SK-N-SH treated with all-trans-retinoic acid at 6 μM for 48 hours (cell line): ENCODE data around the gene GCN1.

Source experiments
- ATAC-seq: fragments of 200-7000 bp; cut with Tn5 transposase; 3 replicates; pipeline ENCODE4 v1.9.1; 2020; ENCODE audit warnings: mild to moderate bottlenecking, moderate library complexity
- ARNTL ChIP-seq: fragments of 450-650 bp; formaldehyde crosslinking; IDR thresholded peaks from 2 replicates; pipeline ENCODE4 v1.5.0; 2020; ENCODE audit warnings: low read depth, mild to moderate bottlenecking, moderate library complexity, borderline replicate concordance
- BACH2 ChIP-seq: fragments of 250-450 bp; sonication (Bioruptor Pico); IDR thresholded peaks from 2 replicates; pipeline ENCODE4 v1.9.0; 2021; ENCODE audit warnings: mild to moderate bottlenecking, borderline replicate concordance
- CSDC2 ChIP-seq: fragments of 250-450 bp; sonication (Bioruptor Pico); IDR thresholded peaks from 2 replicates; pipeline ENCODE4 v1.5.0; 2020; ENCODE audit warnings: mild to moderate bottlenecking, moderate library complexity
- ESRRG ChIP-seq: fragments of 250-450 bp; sonication (Bioruptor Pico); IDR thresholded peaks from 2 replicates; pipeline ENCODE4 v1.6.1; 2021; ENCODE audit warnings: mild to moderate bottlenecking
- GLIS3 ChIP-seq: fragments of 250-450 bp; sonication (Bioruptor Pico); IDR thresholded peaks from 2 replicates; pipeline ENCODE4 v1.5.0; 2020; ENCODE audit warnings: mild to moderate bottlenecking, moderate library complexity
- ISL1 ChIP-seq: fragments of 250-450 bp; sonication (Bioruptor Pico); IDR thresholded peaks from 2 replicates; pipeline ENCODE4 v2.1.2; 2022; ENCODE audit warnings: mild to moderate bottlenecking, moderate library complexity
- OSR1 ChIP-seq: fragments of 250-450 bp; sonication (Bioruptor Pico); IDR thresholded peaks from 2 replicates; pipeline ENCODE4 v1.8.0; 2022; ENCODE audit warnings: moderate library complexity, mild to moderate bottlenecking, inconsistent platforms
- PPARA ChIP-seq: fragments of 250-450 bp; sonication (Bioruptor Pico); IDR thresholded peaks from 2 replicates; pipeline ENCODE4 v1.5.0; 2020; ENCODE audit warnings: mild to moderate bottlenecking, borderline replicate concordance
- RARB ChIP-seq: fragments of 250-450 bp; sonication (Bioruptor Pico); IDR thresholded peaks from 2 replicates; pipeline ENCODE4 v1.8.0; 2021; ENCODE audit warnings: mild to moderate bottlenecking, moderate library complexity
- SNAI2 ChIP-seq: fragments of 250-450 bp; sonication (Bioruptor Pico); IDR thresholded peaks from 2 replicates; pipeline ENCODE4 v1.5.0; 2020; ENCODE audit warnings: mild to moderate bottlenecking, moderate library complexity
- TCF4 ChIP-seq: fragments of 250-450 bp; sonication (Bioruptor Pico); IDR thresholded peaks from 2 replicates; pipeline ENCODE4 v1.8.0; 2021; ENCODE audit warnings: mild to moderate bottlenecking, moderate library complexity, borderline replicate concordance
- TOX ChIP-seq: fragments of 250-450 bp; sonication (Bioruptor Pico); IDR thresholded peaks from 2 replicates; pipeline ENCODE4 v1.8.0; 2021; ENCODE audit warnings: mild to moderate bottlenecking, moderate library complexity, borderline replicate concordance
- ZFP3 ChIP-seq: fragments of 250-450 bp; sonication (Bioruptor Pico); IDR thresholded peaks from 2 replicates; pipeline ENCODE4 v1.5.0; 2020; ENCODE audit warnings: mild to moderate bottlenecking, moderate library complexity
- ZFP30 ChIP-seq: fragments of 450-650 bp; formaldehyde crosslinking; IDR thresholded peaks from 2 replicates; pipeline ENCODE4 v1.5.0; 2022; ENCODE audit warnings: mild to moderate bottlenecking, moderate library complexity
- ZNF565 ChIP-seq: fragments of 450-650 bp; formaldehyde crosslinking; conservative IDR thresholded peaks from 2 replicates; pipeline ENCODE4 v1.5.0; 2020; ENCODE audit warnings: low read depth, mild to moderate bottlenecking, moderate library complexity
- ZNF70 ChIP-seq: fragments of 450-650 bp; formaldehyde crosslinking; IDR thresholded peaks from 2 replicates; pipeline ENCODE4 v1.5.0; 2020; ENCODE audit warnings: mild to moderate bottlenecking, moderate library complexity
- ZNF8 ChIP-seq: fragments of 450-650 bp; formaldehyde crosslinking; IDR thresholded peaks from 2 replicates; pipeline ENCODE4 v1.5.0; 2020; ENCODE audit warnings: mild to moderate bottlenecking, moderate library complexity
- TF ChIP-seq, protein P1 (sequence below): fragments of 250-450 bp; sonication (Bioruptor Pico); IDR thresholded peaks from 2 replicates; pipeline ENCODE4 v1.8.0; 2021; ENCODE audit warnings: low read depth, mild to moderate bottlenecking, moderate library complexity, borderline replicate concordance
- TF ChIP-seq, protein P2 (sequence below): fragments of 250-450 bp; sonication (Bioruptor Pico); IDR thresholded peaks from 2 replicates; pipeline ENCODE4 v1.5.0; 2020; ENCODE audit warnings: mild to moderate bottlenecking, moderate library complexity
- TF ChIP-seq, protein P3 (sequence below): fragments of 250-450 bp; sonication (Bioruptor Pico); IDR thresholded peaks from 2 replicates; pipeline ENCODE4 v1.5.1; 2020; ENCODE audit warnings: low read depth, mild to moderate bottlenecking, moderate library complexity
- TF ChIP-seq, protein P4 (sequence below): fragments of 250-450 bp; sonication (Bioruptor Pico); IDR thresholded peaks from 2 replicates; pipeline ENCODE4 v1.5.1; 2021; ENCODE audit warnings: mild to moderate bottlenecking, moderate library complexity

The GCN1 gene

DNA sequence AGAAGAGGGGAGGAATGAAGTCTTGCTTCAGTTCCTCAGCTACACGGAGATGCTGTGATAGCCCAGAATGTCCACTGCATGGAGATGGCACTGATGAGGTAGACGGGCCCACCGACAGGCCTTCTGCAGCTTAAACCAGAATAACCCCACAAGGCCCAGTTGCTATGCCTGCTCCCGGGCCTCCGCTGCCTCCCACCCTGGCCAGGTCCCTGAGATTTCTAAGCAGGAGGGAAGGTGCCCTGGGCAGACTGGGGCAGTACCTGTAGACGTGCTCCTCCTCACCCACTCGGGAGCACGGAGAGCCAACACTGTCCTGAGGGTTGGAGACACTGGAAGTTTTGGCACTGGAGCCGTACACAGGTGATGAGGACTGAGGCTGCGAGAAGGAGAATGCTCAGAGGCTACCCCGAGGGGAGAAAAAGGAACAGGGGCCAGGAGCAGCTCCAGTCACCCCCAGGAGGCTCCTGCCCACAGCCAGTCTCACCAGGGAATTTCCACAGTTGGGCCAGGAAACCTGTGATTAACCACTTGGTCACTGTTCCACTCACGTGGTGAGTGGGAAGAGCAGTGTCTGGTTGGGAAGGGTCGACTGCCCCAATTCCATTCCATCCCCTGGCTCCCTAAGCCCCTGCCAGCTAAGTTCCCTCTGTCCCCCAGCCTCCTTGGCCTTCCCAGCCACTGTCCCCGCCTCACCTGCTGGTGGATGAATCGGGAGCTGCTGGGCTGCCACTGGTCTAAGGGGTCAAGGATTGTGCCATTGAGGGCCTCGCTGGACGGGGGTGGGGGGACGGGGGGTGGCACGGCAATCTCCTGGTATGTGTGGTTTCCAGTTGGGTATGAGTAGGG, 29.2 kb upstream of the GCN1 start:
- no peak for ATAC-seq
- TF ChIP-seq ZFP30 (CRISPR knock-in tag) (no peak), RARB (CRISPR knock-in tag) (no peak), CSDC2 (CRISPR knock-in tag) (no peak), ZFP3 (CRISPR knock-in tag) (no peak)

DNA sequence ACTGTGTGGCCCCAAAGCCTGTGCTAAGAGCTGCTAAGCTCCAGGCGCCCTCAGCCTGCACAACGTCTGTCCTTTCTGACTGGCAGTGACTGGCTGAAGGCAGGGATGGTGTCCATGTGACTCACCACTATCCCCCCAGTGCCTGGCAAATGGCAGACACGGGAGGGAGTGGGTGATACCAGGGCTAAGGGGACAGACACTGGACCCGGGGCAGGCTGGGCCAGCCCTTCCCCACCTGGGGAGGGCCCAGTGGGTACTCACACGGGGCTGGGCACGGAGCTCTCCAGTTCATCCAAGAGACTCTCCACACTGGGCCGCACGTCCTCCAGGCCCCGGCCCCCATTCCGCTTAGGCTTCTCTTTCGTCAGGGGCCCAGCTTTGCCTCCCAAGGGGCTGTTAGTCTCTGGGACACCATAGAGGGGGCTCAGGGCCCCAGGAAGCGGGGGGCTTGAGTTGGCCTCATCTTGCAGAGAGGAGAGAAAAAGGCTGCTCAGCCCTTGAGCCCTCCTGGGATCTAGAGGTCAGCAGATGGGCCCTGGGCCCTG, 27.8 kb upstream of the GCN1 start:
- no peak for ATAC-seq
- TF ChIP-seq TCF4 (CRISPR knock-in tag), result no peak
- TF ChIP-seq, protein P1, sequence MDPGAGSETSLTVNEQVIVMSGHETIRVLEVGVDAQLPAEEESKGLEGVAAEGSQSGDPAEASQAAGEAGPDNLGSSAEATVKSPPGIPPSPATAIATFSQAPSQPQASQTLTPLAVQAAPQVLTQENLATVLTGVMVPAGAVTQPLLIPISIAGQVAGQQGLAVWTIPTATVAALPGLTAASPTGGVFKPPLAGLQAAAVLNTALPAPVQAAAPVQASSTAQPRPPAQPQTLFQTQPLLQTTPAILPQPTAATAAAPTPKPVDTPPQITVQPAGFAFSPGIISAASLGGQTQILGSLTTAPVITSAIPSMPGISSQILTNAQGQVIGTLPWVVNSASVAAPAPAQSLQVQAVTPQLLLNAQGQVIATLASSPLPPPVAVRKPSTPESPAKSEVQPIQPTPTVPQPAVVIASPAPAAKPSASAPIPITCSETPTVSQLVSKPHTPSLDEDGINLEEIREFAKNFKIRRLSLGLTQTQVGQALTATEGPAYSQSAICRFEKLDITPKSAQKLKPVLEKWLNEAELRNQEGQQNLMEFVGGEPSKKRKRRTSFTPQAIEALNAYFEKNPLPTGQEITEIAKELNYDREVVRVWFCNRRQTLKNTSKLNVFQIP (CRISPR knock-in tag), result no peak
- no peak for TF ChIP-seq RARB (CRISPR knock-in tag)
- no peak for TF ChIP-seq OSR1 (CRISPR knock-in tag)
- TF ChIP-seq, protein P2, sequence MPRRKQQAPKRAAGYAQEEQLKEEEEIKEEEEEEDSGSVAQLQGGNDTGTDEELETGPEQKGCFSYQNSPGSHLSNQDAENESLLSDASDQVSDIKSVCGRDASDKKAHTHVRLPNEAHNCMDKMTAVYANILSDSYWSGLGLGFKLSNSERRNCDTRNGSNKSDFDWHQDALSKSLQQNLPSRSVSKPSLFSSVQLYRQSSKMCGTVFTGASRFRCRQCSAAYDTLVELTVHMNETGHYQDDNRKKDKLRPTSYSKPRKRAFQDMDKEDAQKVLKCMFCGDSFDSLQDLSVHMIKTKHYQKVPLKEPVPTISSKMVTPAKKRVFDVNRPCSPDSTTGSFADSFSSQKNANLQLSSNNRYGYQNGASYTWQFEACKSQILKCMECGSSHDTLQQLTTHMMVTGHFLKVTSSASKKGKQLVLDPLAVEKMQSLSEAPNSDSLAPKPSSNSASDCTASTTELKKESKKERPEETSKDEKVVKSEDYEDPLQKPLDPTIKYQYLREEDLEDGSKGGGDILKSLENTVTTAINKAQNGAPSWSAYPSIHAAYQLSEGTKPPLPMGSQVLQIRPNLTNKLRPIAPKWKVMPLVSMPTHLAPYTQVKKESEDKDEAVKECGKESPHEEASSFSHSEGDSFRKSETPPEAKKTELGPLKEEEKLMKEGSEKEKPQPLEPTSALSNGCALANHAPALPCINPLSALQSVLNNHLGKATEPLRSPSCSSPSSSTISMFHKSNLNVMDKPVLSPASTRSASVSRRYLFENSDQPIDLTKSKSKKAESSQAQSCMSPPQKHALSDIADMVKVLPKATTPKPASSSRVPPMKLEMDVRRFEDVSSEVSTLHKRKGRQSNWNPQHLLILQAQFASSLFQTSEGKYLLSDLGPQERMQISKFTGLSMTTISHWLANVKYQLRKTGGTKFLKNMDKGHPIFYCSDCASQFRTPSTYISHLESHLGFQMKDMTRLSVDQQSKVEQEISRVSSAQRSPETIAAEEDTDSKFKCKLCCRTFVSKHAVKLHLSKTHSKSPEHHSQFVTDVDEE (CRISPR knock-in tag), result no peak
- TF ChIP-seq ZFP30 (CRISPR knock-in tag), result no peak

DNA sequence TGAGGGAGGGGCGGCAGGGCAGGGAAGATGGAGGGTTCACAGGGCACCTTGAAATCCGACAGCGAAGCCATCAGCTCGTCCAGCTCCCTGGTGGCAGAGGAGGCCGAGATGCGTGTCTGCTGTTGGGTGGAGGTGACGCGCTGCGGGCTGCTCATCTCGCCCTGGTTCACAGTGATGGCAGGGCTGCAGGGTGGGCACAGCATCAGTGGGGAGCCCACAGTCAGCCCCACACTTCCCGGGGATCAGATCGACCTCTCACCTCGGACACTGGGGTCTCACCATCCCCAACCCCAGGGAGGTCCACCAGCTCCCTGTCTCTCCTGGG, 27.0 kb upstream of the GCN1 start:
- ATAC-seq, result no peak
- no peak for TF ChIP-seq SNAI2
- no peak for TF ChIP-seq ISL1
- no peak for TF ChIP-seq ZFP3 (CRISPR knock-in tag)
- TF ChIP-seq BACH2 (CRISPR knock-in tag), result no peak
- TF ChIP-seq TOX, result no peak
- TF ChIP-seq OSR1 (CRISPR knock-in tag), result no peak
- TF ChIP-seq RARB (CRISPR knock-in tag), result no peak
- no peak for TF ChIP-seq ARNTL
- TF ChIP-seq ESRRG, result no peak
- TF ChIP-seq, protein P1 (CRISPR knock-in tag), result no peak

DNA sequence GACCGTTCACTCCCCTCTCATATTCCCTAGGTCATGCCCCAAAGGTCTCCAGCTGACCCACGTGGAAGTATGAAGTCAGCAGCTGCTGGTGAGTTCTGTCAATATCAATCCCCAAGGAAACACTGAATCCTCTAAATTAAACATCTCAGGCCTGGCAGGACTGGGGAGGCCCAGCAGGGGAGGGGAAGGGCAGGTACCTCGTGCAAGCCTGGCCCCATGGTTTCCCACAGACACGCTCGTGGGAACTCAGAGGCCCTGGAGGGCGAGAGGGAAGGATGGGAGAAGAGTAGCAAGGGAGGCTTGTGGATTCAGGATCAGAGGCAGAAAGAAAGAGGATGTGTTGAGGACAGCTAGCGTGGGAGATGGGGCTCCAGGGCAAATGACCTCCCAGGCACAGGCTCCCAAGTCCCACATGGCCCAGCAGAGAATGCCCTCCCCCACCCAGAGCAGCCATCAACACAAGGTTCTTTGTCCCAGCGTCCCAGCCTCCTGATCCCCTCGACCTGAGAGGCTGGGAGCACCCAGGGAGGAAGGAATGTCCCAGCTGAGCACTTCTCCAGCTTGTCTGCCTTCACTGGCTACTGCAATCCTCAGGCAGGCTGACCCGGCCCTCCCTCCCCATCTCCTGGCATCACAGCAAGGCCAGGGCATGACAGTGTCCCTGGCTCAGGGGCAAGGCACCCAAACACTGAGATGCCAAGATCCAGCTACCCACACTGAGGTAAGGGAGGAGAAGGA, 26.5 kb upstream of the GCN1 start:
- no peak for ATAC-seq
- TF ChIP-seq ESRRG (no peak), ARNTL (no peak), GLIS3 (CRISPR knock-in tag) (no peak), ISL1 (no peak), CSDC2 (CRISPR knock-in tag) (no peak), OSR1 (CRISPR knock-in tag) (no peak), RARB (CRISPR knock-in tag) (no peak), ZNF70 (no peak), BACH2 (CRISPR knock-in tag) (no peak), SNAI2 (no peak), PPARA (CRISPR knock-in tag) (no peak), TOX (no peak), ZNF8 (CRISPR knock-in tag) (no peak), ZNF565 (CRISPR knock-in tag) (no peak)
- TF ChIP-seq, protein P1 (CRISPR knock-in tag), result no peak
- TF ChIP-seq, protein P3, sequence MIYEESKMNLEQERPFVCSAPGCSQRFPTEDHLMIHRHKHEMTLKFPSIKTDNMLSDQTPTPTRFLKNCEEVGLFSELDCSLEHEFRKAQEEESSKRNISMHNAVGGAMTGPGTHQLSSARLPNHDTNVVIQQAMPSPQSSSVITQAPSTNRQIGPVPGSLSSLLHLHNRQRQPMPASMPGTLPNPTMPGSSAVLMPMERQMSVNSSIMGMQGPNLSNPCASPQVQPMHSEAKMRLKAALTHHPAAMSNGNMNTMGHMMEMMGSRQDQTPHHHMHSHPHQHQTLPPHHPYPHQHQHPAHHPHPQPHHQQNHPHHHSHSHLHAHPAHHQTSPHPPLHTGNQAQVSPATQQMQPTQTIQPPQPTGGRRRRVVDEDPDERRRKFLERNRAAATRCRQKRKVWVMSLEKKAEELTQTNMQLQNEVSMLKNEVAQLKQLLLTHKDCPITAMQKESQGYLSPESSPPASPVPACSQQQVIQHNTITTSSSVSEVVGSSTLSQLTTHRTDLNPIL (CRISPR knock-in tag), result no peak
- TF ChIP-seq, protein P4, sequence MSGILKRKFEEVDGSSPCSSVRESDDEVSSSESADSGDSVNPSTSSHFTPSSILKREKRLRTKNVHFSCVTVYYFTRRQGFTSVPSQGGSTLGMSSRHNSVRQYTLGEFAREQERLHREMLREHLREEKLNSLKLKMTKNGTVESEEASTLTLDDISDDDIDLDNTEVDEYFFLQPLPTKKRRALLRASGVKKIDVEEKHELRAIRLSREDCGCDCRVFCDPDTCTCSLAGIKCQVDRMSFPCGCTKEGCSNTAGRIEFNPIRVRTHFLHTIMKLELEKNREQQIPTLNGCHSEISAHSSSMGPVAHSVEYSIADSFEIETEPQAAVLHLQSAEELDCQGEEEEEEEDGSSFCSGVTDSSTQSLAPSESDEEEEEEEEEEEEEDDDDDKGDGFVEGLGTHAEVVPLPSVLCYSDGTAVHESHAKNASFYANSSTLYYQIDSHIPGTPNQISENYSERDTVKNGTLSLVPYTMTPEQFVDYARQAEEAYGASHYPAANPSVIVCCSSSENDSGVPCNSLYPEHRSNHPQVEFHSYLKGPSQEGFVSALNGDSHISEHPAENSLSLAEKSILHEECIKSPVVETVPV (CRISPR knock-in tag), result no peak
